SK-N-MC (cell line): ENCODE data around the gene IGF2BP2.

Source experiments
- DNase-seq: peaks from one replicate; pipeline ENCODE4 v3.0.0-alpha.2; 2011; ENCODE audit warnings: low read depth, low spot score
- H3K27ac ChIP-seq: fragments of 200-600 bp; sonication (generic); 2 replicates; pipeline ENCODE4 v1.5.1; 2016; ENCODE audit warnings: mixed run types
- H3K36me3 ChIP-seq: fragments of 200-600 bp; sonication (generic); 2 replicates; pipeline ENCODE4 v1.6.1; 2017; ENCODE audit warnings: antibody characterized with exemption, low read length, mixed read lengths; ENCODE audit not compliant: insufficient read depth
- H3K4me3 ChIP-seq: fragments of 200-600 bp; sonication (generic); 2 replicates; pipeline ENCODE4 v1.5.1; 2016
- H3K9ac ChIP-seq: fragments of 200-600 bp; sonication (generic); 2 replicates; pipeline ENCODE4 v1.8.0; 2017; ENCODE audit warnings: mixed run types, mixed read lengths; ENCODE audit not compliant: insufficient read length
- H3K9me3 ChIP-seq: fragments of 200-600 bp; sonication (generic); 2 replicates; pipeline ENCODE4 v1.6.1; 2017; ENCODE audit warnings: low read depth, mild to moderate bottlenecking, antibody characterized with exemption, low read length, moderate library complexity, mixed read lengths
- EZH2 ChIP-seq: fragments of 200-600 bp; sonication (generic); IDR thresholded peaks from one replicate; pipeline ENCODE4 v1.6.1; 2017; ENCODE audit warnings: antibody characterized with exemption
- FOXP2 ChIP-seq: optimal IDR thresholded peaks from 2 replicates; pipeline ENCODE3; 2011; ENCODE audit warnings: mild to moderate bottlenecking, moderate library complexity; ENCODE audit not compliant: insufficient read depth; ENCODE audit errors: extremely low read length, control extremely low read depth
- POLR2AphosphoS5 ChIP-seq: IDR thresholded peaks from 2 replicates; pipeline ENCODE4 v1.6.1; 2012; ENCODE audit warnings: mild to moderate bottlenecking, low read depth, low read length, borderline replicate concordance

IGF2BP2 gene

GRCh38 chr3:185797108-185797881 is 27.5 kb downstream of the IGF2BP2 start:
- H3K27ac ChIP-seq, result no peak overlapping the region
- DNase-seq, result no peak
- peaks cover 9% of the 10 kb centered on the region for H3K36me3 ChIP-seq
- H3K4me3 ChIP-seq, result no peak overlapping the region
- TF ChIP-seq POLR2AphosphoS5 (no peak), FOXP2 (no peak), EZH2 (no peak)
- H3K9me3 ChIP-seq, result no peaks in the 10 kb centered on the region
- H3K9ac ChIP-seq, result no peak overlapping the region

DNA sequence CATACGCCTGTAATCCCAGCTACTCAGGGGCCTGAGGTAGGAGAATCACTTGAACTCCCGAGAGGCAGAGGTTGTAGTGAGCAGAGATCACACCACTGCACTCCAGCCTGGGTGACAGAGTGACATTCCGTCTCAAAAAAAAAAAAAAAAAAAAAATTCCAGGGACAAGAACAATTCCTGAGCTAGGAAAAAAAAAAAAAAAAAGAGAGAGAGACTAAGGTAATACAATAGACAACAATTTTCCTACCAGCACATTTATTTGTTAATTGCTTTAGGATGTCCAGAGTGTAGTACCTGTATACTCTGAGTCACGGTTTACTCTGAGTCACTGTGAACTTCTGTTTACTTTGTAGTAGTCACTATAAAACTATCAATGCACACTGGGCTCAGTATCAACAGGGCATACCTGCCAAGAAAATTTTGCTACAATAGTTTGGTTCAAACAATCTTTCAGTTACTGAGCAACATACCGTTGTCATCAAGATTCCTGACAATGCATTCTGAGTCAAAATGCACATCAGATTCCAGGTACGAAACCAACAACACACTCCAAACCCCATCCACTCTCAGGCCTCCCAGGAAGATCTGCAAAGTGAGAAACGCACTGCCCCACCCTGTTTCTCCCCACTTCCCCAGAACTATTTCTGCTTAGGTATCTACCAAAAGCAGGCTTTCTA is 28.3 kb downstream of the IGF2BP2 start:
- TF ChIP-seq POLR2AphosphoS5 (no peak), FOXP2 (no peak), EZH2 (no peak)
- no peak overlapping the region for H3K9ac ChIP-seq
- no peaks in the 10 kb centered on the region for H3K9me3 ChIP-seq
- no peak for DNase-seq
- no peak overlapping the region for H3K4me3 ChIP-seq
- H3K36me3 ChIP-seq, result peaks cover 4% of the 10 kb centered on the region; the same call in 1 of the 2 replicates
- no peak overlapping the region for H3K27ac ChIP-seq

GRCh38 chr3:185793381-185793780 is 31.5 kb downstream of the IGF2BP2 start:
- no peaks in the 10 kb centered on the region; the same call in 1 of the 2 replicates for H3K36me3 ChIP-seq
- no peak overlapping the region for H3K4me3 ChIP-seq
- H3K27ac ChIP-seq, result no peak overlapping the region
- H3K9me3 ChIP-seq, result no peaks in the 10 kb centered on the region
- no peak for DNase-seq
- H3K9ac ChIP-seq, result no peak overlapping the region
- TF ChIP-seq EZH2 (no peak), POLR2AphosphoS5 (no peak), FOXP2 (no peak)

GRCh38 chr3:185792955-185793354 is 31.9 kb downstream of the IGF2BP2 start:
- Histone ChIP-seq H3K36me3 (no peaks in the 10 kb centered on the region; the same call in 1 of the 2 replicates), H3K9me3 (no peaks in the 10 kb centered on the region), H3K9ac (no peak overlapping the region), H3K4me3 (no peak overlapping the region), H3K27ac (no peak overlapping the region)
- no peak for TF ChIP-seq POLR2AphosphoS5
- no peak for TF ChIP-seq EZH2
- TF ChIP-seq FOXP2, result no peak
- DNase-seq, result no peak

GRCh38 chr3:185789891-185790830 is 34.7 kb downstream of the IGF2BP2 start:
- no peak overlapping the region for H3K27ac ChIP-seq
- TF ChIP-seq FOXP2 (no peak), EZH2 (no peak), POLR2AphosphoS5 (no peak)
- H3K36me3 ChIP-seq, result no peaks in the 10 kb centered on the region; the same call in none of the 2 replicates
- H3K4me3 ChIP-seq, result no peak overlapping the region
- no peak for DNase-seq
- H3K9ac ChIP-seq, result no peak overlapping the region
- no peaks in the 10 kb centered on the region for H3K9me3 ChIP-seq

DNA sequence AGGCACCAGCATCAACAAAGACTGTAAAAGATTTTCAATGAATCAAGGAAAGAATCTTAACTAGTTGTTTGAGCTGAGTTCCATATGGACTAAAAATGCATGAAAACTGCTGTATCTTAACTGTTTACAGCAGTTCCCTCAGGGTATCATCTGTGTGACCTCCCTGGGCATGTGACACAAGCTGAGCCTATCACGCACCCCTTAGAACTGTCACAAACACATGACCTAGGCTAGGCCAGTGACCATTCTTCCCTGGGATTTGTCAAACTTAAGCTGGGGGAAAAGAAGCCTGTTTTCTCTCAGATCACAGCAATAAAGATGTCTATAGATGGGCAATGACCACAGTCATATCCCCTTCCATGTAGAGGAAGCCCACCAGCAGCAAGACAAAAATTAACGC is 35.7 kb downstream of the IGF2BP2 start:
- DNase-seq, result no peak
- no peak overlapping the region for H3K4me3 ChIP-seq
- H3K27ac ChIP-seq, result no peak overlapping the region
- TF ChIP-seq POLR2AphosphoS5 (no peak), EZH2 (no peak), FOXP2 (no peak)
- peaks cover 8% of the 10 kb centered on the region for H3K36me3 ChIP-seq
- no peak overlapping the region for H3K9ac ChIP-seq
- H3K9me3 ChIP-seq, result no peaks in the 10 kb centered on the region

GRCh38 chr3:185788292-185788691 is 36.5 kb downstream of the IGF2BP2 start:
- H3K9me3 ChIP-seq, result no peaks in the 10 kb centered on the region
- H3K27ac ChIP-seq, result no peak overlapping the region
- TF ChIP-seq FOXP2, result no peak
- H3K9ac ChIP-seq, result no peak overlapping the region
- no peak for DNase-seq
- peaks cover 8% of the 10 kb centered on the region for H3K36me3 ChIP-seq
- no peak overlapping the region for H3K4me3 ChIP-seq
